NOMO-1 (cell line): Measurements from ENCODE around the gene DOCK9.
A peak's percentile ranks its signal among the peaks of the same experiment; 100 is the strongest.

Experiments
- DNase-seq, 2 experiments: peaks; one replicate each; lab custom pipeline; 2025; ENCODE audit not compliant: unreplicated experiment in 2 of 2; lab: John Stamatoyannopoulos, UW

DOCK9 gene

GRCh38 chr13:98868932-98869331, 108.9 kb downstream of the DOCK9 start:
- no peak for DNase-seq

- DNase-seq: no peak
Observed at GRCh38 chr13:98866882-98867281, 111.0 kb downstream of the DOCK9 start.

- DNase-seq: no peak
Observed at GRCh38 chr13:98860491-98860890, 117.4 kb downstream of the DOCK9 start.

GRCh38 chr13:98858191-98858590, 119.7 kb downstream of the DOCK9 start:
- DNase-seq: no peak

- no peak for DNase-seq
Observed at GRCh38 chr13:98856983-98857382, 120.9 kb downstream of the DOCK9 start.

GRCh38 chr13:98854448-98854847, 123.4 kb downstream of the DOCK9 start:
- DNase-seq: no peak

- DNase-seq: peak in 1 of 2 experiments; percentile 54
Observed at GRCh38 chr13:98853771-98854221, 124.1 kb downstream of the DOCK9 start.

GRCh38 chr13:98851276-98851675, 126.6 kb downstream of the DOCK9 start:
- no peak for DNase-seq

- DNase-seq: no peak
Observed at GRCh38 chr13:98848746-98849145, 129.1 kb downstream of the DOCK9 start.

GRCh38 chr13:98847780-98848179, 130.1 kb downstream of the DOCK9 start:
- DNase-seq: peak in 1 of 2 experiments; percentile 11

GRCh38 chr13:98846986-98847385, 130.9 kb downstream of the DOCK9 start:
- no peak for DNase-seq

- no peak for DNase-seq
Observed at GRCh38 chr13:98846521-98846920, 131.3 kb downstream of the DOCK9 start.

- DNase-seq: no peak
Observed at GRCh38 chr13:98845742-98846141, 132.1 kb downstream of the DOCK9 start.

- no peak for DNase-seq
Observed at GRCh38 chr13:98844021-98844420, 133.8 kb downstream of the DOCK9 start.

- DNase-seq: no peak
Observed at GRCh38 chr13:98843482-98843877, 134.4 kb downstream of the DOCK9 start.

- peak; percentile 31 to 81 for DNase-seq
Observed at GRCh38 chr13:98842858-98843481, 134.9 kb downstream of the DOCK9 start.

- DNase-seq: no peak
Observed at GRCh38 chr13:98842070-98842469, 135.8 kb downstream of the DOCK9 start.

- peak; percentile 34 to 44 for DNase-seq
Observed at GRCh38 chr13:98839856-98840769, 137.8 kb downstream of the DOCK9 start.

- DNase-seq: no peak
Observed at GRCh38 chr13:98838776-98839175, 139.1 kb downstream of the DOCK9 start.

GRCh38 chr13:98837896-98838295, 140.0 kb downstream of the DOCK9 start:
- no peak for DNase-seq

- no peak for DNase-seq
Observed at GRCh38 chr13:98835156-98835555, 142.7 kb downstream of the DOCK9 start.
